WI38 (cell line): ENCODE results near the gene SEPTIN12.

Experiments
- H3K4me3 ChIP-seq: 2 replicates; pipeline ENCODE4 v1.5.1; 2011; ENCODE audit warnings: low read depth, mild to moderate bottlenecking, control low read depth, low read length
- CTCF ChIP-seq: IDR thresholded peaks from 2 replicates; pipeline ENCODE4 v1.5.1; 2012; ENCODE audit warnings: low read depth, mild to moderate bottlenecking, control low read depth, low read length

SEPTIN12 gene

GRCh38 chr16:4763791-4764190, 24.4 kb downstream of the SEPTIN12 start:
- no peak for TF ChIP-seq CTCF
- no peak overlapping the region for H3K4me3 ChIP-seq

- TF ChIP-seq CTCF, result no peak
- H3K4me3 ChIP-seq, result no peak overlapping the region
These were observed 25.9 kb downstream of the SEPTIN12 start for GRCh38 chr16:4762205-4762604.

GRCh38 chr16:4760221-4760910, 27.8 kb downstream of the SEPTIN12 start:
- H3K4me3 ChIP-seq, result no peak overlapping the region
- TF ChIP-seq CTCF, result no peak

- no peak overlapping the region for H3K4me3 ChIP-seq
- no peak for TF ChIP-seq CTCF
These were observed 32.5 kb downstream of the SEPTIN12 start for GRCh38 chr16:4755687-4756086.

GRCh38 chr16:4754865-4755264, 33.3 kb downstream of the SEPTIN12 start:
- no peak overlapping the region for H3K4me3 ChIP-seq
- TF ChIP-seq CTCF, result no peak

GRCh38 chr16:4753227-4753626, 34.9 kb downstream of the SEPTIN12 start:
- TF ChIP-seq CTCF, result no peak
- H3K4me3 ChIP-seq, result no peak overlapping the region

- no peak for TF ChIP-seq CTCF
- H3K4me3 ChIP-seq, result no peak overlapping the region
These were observed 35.6 kb downstream of the SEPTIN12 start for GRCh38 chr16:4752351-4753100.
